K562 (cell line): ENCODE measurements around the gene MED12. TPM values are rescaled to one million over a fixed set of nuclear protein-coding genes. Genes with fewer than 3 reads are reported as not detected.

Experiments
- ATAC-seq: fragments of 200-7000 bp; cut with Tn5 transposase; 3 replicates; pipeline ENCODE4 v1.9.1; 2020; ENCODE audit warnings: moderate library complexity
- BruUV-seq: library from RNA; stranded (reverse); fragments of 400-500 nt; replicated peaks from 2 replicates; lab custom pipeline; 2021; lab: Mats Ljungman, UMichigan
- CTCF ChIA-PET: fragments of 300-600 bp; formaldehyde crosslinking; extraction: SDS; loops from one replicate; lab custom pipeline; 2021; ENCODE audit warnings: low intra/inter-chr PET ratio; lab: Yijun Ruan, JAX
- POLR2A ChIA-PET: fragments of 300-600, 350-650 bp; sonication (Branson Sonifier 250); formaldehyde crosslinking; extraction: SDS; loops from one replicate; lab custom pipeline; 2021; ENCODE audit warnings: antibody characterized with exemption, inconsistent platforms; lab: Yijun Ruan, JAX
- DNase-seq, 4 experiments: peaks; one replicate each; pipeline versions ENCODE4 v3.0.0 to v3.0.0-alpha.2; 2011 to 2018; ENCODE audit warnings: low spot score in 3 of 4, mixed read lengths in 3 of 4; ENCODE audit errors: extremely low read depth in 1 of 4
- FAIRE-seq: peaks from 2 replicates; lab custom pipeline; 2011; peaks lifted over from hg19 to GRCh38; lab: Jason Lieb, UNC
- H2AFZ ChIP-seq: 2 replicates; pipeline ENCODE4 v1.6.0; 2011; ENCODE audit warnings: low read depth, low read length, control low read depth, inconsistent platforms
- H3K27ac ChIP-seq: fragments of 200-600 bp; 3 replicates; pipeline ENCODE4 v1.8.0; 2011; ENCODE audit warnings: low read depth, mild to moderate bottlenecking, control low read depth, inconsistent platforms, low read length, moderate library complexity, mixed read lengths; ENCODE audit errors: extremely low read depth
- H3K27me3 ChIP-seq, 2 experiments: fragments of 300-600 bp in 1 of 2; 2 replicates in 1 of 2; 3 replicates in 1 of 2; pipeline versions ENCODE4 v1.6.0 to v1.8.0; 2011; ENCODE audit warnings: inconsistent platforms in 2 of 2, low read length in 2 of 2, mild to moderate bottlenecking in 1 of 2, mixed read lengths in 1 of 2, moderate library complexity in 1 of 2; ENCODE audit not compliant: control insufficient read depth in 2 of 2, insufficient read depth in 2 of 2
- H3K36me3 ChIP-seq: fragments of 300-600 bp; 3 replicates; pipeline ENCODE4 v1.8.0; 2011; ENCODE audit warnings: mild to moderate bottlenecking, low read length, inconsistent platforms; ENCODE audit not compliant: control insufficient read depth, insufficient read depth
- H3K4me1 ChIP-seq, 2 experiments: fragments of 200-600 bp in 1 of 2; replicated peaks in 1 of 2; 2 replicates in 1 of 2; 3 replicates in 1 of 2; pipeline versions ENCODE4 v1.5.1 to v1.8.0; 2011; ENCODE audit warnings: inconsistent platforms in 2 of 2, low read length in 2 of 2, mild to moderate bottlenecking in 1 of 2, mixed read lengths in 1 of 2, moderate library complexity in 1 of 2; ENCODE audit not compliant: control insufficient read depth in 2 of 2, insufficient read depth in 2 of 2
- H3K4me2 ChIP-seq: 2 replicates; pipeline ENCODE4 v1.6.1; 2011; ENCODE audit warnings: low read length, control low read depth, inconsistent platforms, mixed read lengths; ENCODE audit not compliant: insufficient read depth
- H3K4me3 ChIP-seq: fragments of 200-600 bp; sonication (generic), shearing (Covaris generic); 2 replicates; pipeline ENCODE4 v1.5.1; 2016; ENCODE audit warnings: control low read depth, inconsistent platforms
- H3K79me2 ChIP-seq: fragments of 200-600 bp; 3 replicates; pipeline ENCODE4 v1.8.0; 2011; ENCODE audit warnings: low read length, inconsistent platforms; ENCODE audit not compliant: control insufficient read depth, insufficient read depth
- H3K9ac ChIP-seq, 2 experiments: 2 replicates each; pipeline versions ENCODE4 v1.6.0 to v1.6.1; 2011; ENCODE audit warnings: low read depth in 2 of 2, low read length in 2 of 2, control low read depth in 1 of 2, inconsistent platforms in 1 of 2, mild to moderate bottlenecking in 1 of 2, mixed read lengths in 1 of 2; ENCODE audit not compliant: insufficient read depth in 1 of 2
- H3K9me1 ChIP-seq: one replicate; pipeline ENCODE4 v1.6.0; 2011; ENCODE audit warnings: inconsistent platforms, mild to moderate bottlenecking, low read length, moderate library complexity; ENCODE audit not compliant: control insufficient read depth, insufficient read depth
- H3K9me3 ChIP-seq: replicated peaks from 2 replicates; pipeline ENCODE4 v1.5.1; 2011; ENCODE audit warnings: low read depth, low read length, inconsistent platforms; ENCODE audit not compliant: control insufficient read depth, insufficient read depth
- H4K20me1 ChIP-seq: replicated peaks from 2 replicates; pipeline ENCODE4 v1.6.1; 2011; ENCODE audit warnings: low read length, inconsistent platforms, mixed read lengths; ENCODE audit not compliant: control insufficient read depth, insufficient read depth
- ETV5 ChIP-seq: sonication (generic); formaldehyde crosslinking; IDR thresholded peaks from 2 replicates; pipeline ENCODE4 v1.4.0; 2020; ENCODE audit warnings: low read depth, mild to moderate bottlenecking, missing genetic modification reagents
- FOS ChIP-seq: IDR thresholded peaks from 3 replicates; pipeline ENCODE4 v1.6.1; 2011; ENCODE audit not compliant: insufficient read length; ENCODE audit errors: extremely low read depth
- NFIC ChIP-seq: fragments of 450-650 bp; IDR thresholded peaks from 2 replicates; pipeline ENCODE4 v1.6.1; 2017; ENCODE audit warnings: mild to moderate bottlenecking, inconsistent platforms
- RBM14 ChIP-seq: fragments of 200-400 bp; formaldehyde crosslinking; IDR thresholded peaks from 2 replicates; pipeline ENCODE4 v1.6.1; 2018; ENCODE audit warnings: low read depth, mild to moderate bottlenecking, low read length, moderate library complexity, borderline replicate concordance; ENCODE audit not compliant: insufficient read depth
- SLC30A9 ChIP-seq: fragments of 250-450 bp; sonication (Bioruptor Pico); IDR thresholded peaks from 2 replicates; pipeline ENCODE4 v1.8.0; 2022; ENCODE audit warnings: mild to moderate bottlenecking, moderate library complexity
- SREBF2 ChIP-seq: sonication (generic); formaldehyde crosslinking; IDR thresholded peaks from 2 replicates; pipeline ENCODE4 v1.4.0; 2020; ENCODE audit warnings: mild to moderate bottlenecking, missing genetic modification reagents
- ZNF518B ChIP-seq: fragments of 250-450 bp; sonication (Bioruptor Pico); IDR thresholded peaks from 2 replicates; pipeline ENCODE4 v1.5.0; 2021; ENCODE audit warnings: mild to moderate bottlenecking, moderate library complexity
- WGBS: fragments of 100-300 bp; shearing (Covaris generic); methylation state at CpG from one replicate; pipeline ENCODE4 v1.1.6; 2016; ENCODE audit warnings: low coverage, mixed read lengths; ENCODE audit not compliant: insufficient coverage; ENCODE audit errors: missing lambda C conversion rate; 5-methylcytosine and 5-hydroxymethylcytosine counted together
- in situ Hi-C: fragments of 300-500 bp; cut with MboI; formaldehyde crosslinking; loops from 4 replicates; pipeline ENCODE4 v1.15.0; 2018; ENCODE audit warnings: inconsistent platforms, mixed read lengths
- intact Hi-C: fragments of 100-400 bp; cut with micrococcal nuclease; formaldehyde crosslinking; loops from 2 replicates; pipeline ENCODE4 v1.14.2; 2022
- polyA plus RNA-seq, 8 experiments: library from polyadenylated mRNA; depleted of rRNA in 4 of 8; stranded (reverse) in 5 of 8; unstranded in 3 of 8; fragments of >200 nt; fragmentation: Nextera tagmentation in 2 of 8; fragmentation: Illumina TruSeq in 1 of 8; extraction: Ambion mirVana in 2 of 8; extraction: Trizol in 1 of 8; gene quantifications; 2 replicates each; pipeline versions ENCODE4 v1.2.1 to v1.2.3, GENCODE V29; 2011 to 2014; ENCODE audit warnings: inconsistent platforms in 1 of 8, missing spikeins in 1 of 8
- total RNA-seq, 7 experiments: library from RNA; depleted of rRNA in 6 of 7; stranded (reverse); fragments of >200 nt in 6 of 7; fragmentation: Illumina TruSeq in 2 of 7; extraction: Trizol in 2 of 7; gene quantifications; 2 replicates each; pipeline versions ENCODE4 v1.2.1 to v1.2.3, GENCODE V29; 2011 to 2021; ENCODE audit warnings: low replicate concordance in 1 of 7

The MED12 gene
- total and polyA plus RNA-seq, 9 of the 15 experiments (the other 6 are each of a cell fraction or from before 2014, with no cell fraction given): 1.6 to 49.7 (median 8.6) TPM

- CTCF ChIA-PET: no interaction called here
- H3K4me2 ChIP-seq: no peak overlapping the region
- no peak overlapping the region for H3K27ac ChIP-seq
- TF ChIP-seq FOS: no peak
- TF ChIP-seq SREBF2 (CRISPR knock-in tag): no peak
- no peak for TF ChIP-seq ETV5 (CRISPR knock-in tag)
- TF ChIP-seq, all 486 proteins: peak for 0
- in situ Hi-C loops (no loop called here), intact Hi-C loops (no loop called here)
- Histone ChIP-seq H3K9me1 (no peaks in the 10 kb centered on the region), H4K20me1 (no peaks in the 10 kb centered on the region), H2AFZ (no peak overlapping the region), H3K36me3 (peaks cover 5% of the 10 kb centered on the region; the same call in 2 of the 3 replicates), H3K79me2 (no peaks in the 10 kb centered on the region), H3K4me3 (no peak overlapping the region), H3K9me3 (no peaks in the 10 kb centered on the region), H3K27me3 (no peaks in the 10 kb centered on the region), H3K9ac (no peak overlapping the region; a peak in 1 of 4 replicates), H3K4me1 (peaks cover 10 to 44% of the 10 kb centered on the region in 2 experiments; a peak in 4 of 5 replicates)
- POLR2A ChIA-PET: interaction anchor here (0.7 kb wide), 1 partner anchor 179 kb away, joined by 4 read pairs; no protein-coding TSS in a partner anchor
- 70% methylated on average over 2 of the region's 8 CpGs for WGBS
- no TSS peak for BruUV-seq
- DNase-seq (no peak), ATAC-seq (no peak), FAIRE-seq (no peak)
Observed at GRCh38 chrX:71148278-71148663, 29.9 kb downstream of the MED12 start.

- H3K4me2 ChIP-seq: no peak overlapping the region
- no peak overlapping the region for H3K27ac ChIP-seq
- H4K20me1 ChIP-seq: no peaks in the 10 kb centered on the region
- CTCF ChIA-PET: no interaction called here
- in situ Hi-C loops (no loop called here), intact Hi-C loops (no loop called here)
- H3K27me3 ChIP-seq: no peaks in the 10 kb centered on the region
- no peak overlapping the region for H3K4me3 ChIP-seq
- POLR2A ChIA-PET: no interaction called here
- H3K9me1 ChIP-seq: no peaks in the 10 kb centered on the region
- no peak for FAIRE-seq
- no peak for ATAC-seq
- H2AFZ ChIP-seq: no peak overlapping the region
- H3K9me3 ChIP-seq: no peaks in the 10 kb centered on the region
- no peak for DNase-seq
- no TSS peak for BruUV-seq
- no peaks in the 10 kb centered on the region for H3K36me3 ChIP-seq
- peaks cover 7 to 26% of the 10 kb centered on the region in 2 experiments; a peak in 4 of 5 replicates for H3K4me1 ChIP-seq
- no peak overlapping the region for H3K9ac ChIP-seq
- H3K79me2 ChIP-seq: no peaks in the 10 kb centered on the region
- WGBS: 49% methylated on average over 7 of the region's 7 CpGs
- no peak for TF ChIP-seq ZNF518B (CRISPR knock-in tag)
- no peak for TF ChIP-seq RBM14
- no peak for TF ChIP-seq SLC30A9
- TF ChIP-seq NFIC: no peak
Observed at GRCh38 chrX:71151366-71151765, 33.0 kb downstream of the MED12 start.
